PC-3 (cell line): ENCODE results near the gene TEP1. TPM values are rescaled to one million over a fixed set of nuclear protein-coding genes. Genes with fewer than 3 reads are reported as not detected.

Experiments
- ATAC-seq: fragments of 200-7000 bp; cut with Tn5 transposase; 2 replicates; pipeline ENCODE4 v1.9.1; 2020; ENCODE audit warnings: mild to moderate bottlenecking, moderate library complexity
- BruUV-seq: library from RNA; stranded (reverse); fragments of 400-500 nt; replicated peaks from 2 replicates; lab custom pipeline; 2021; lab: Mats Ljungman, UMichigan
- CTCF ChIA-PET: fragments of 300-600 bp; sonication (Branson Sonifier 250); formaldehyde crosslinking; loops from one replicate; lab custom pipeline; 2022; ENCODE audit warnings: antibody characterized with exemption; lab: Charles Lee
- POLR2A ChIA-PET: fragments of 300-600 bp; sonication (Branson Sonifier 250); formaldehyde crosslinking; loops from one replicate; lab custom pipeline; 2022; ENCODE audit warnings: antibody characterized with exemption; ENCODE audit not compliant: unreplicated experiment; lab: Charles Lee
- DNase-seq: peaks from one replicate; pipeline ENCODE4 v3.0.0-alpha.2; 2015
- H2AFZ ChIP-seq: fragments of 300-600 bp; sonication (generic); 2 replicates; pipeline ENCODE4 v1.6.0; 2016; ENCODE audit warnings: antibody characterized with exemption, low read length
- H3F3A ChIP-seq: fragments of 300-600 bp; sonication (generic); one replicate; pipeline ENCODE4 v1.6.0; 2017; ENCODE audit warnings: antibody characterized with exemption, low read length, control low read depth, mild to moderate bottlenecking; ENCODE audit not compliant: unreplicated experiment
- H3K27ac ChIP-seq: fragments of 300-600 bp; sonication (generic); 2 replicates; pipeline ENCODE4 v1.5.1; 2016; ENCODE audit warnings: mild to moderate bottlenecking, low read length
- H3K27me3 ChIP-seq: fragments of 300-600 bp; sonication (generic); 2 replicates; pipeline ENCODE4 v1.6.1; 2016; ENCODE audit warnings: low read length, mixed read lengths
- H3K36me3 ChIP-seq: fragments of 300-600 bp; sonication (generic); 2 replicates; pipeline ENCODE4 v1.6.1; 2016; ENCODE audit warnings: low read depth, mixed run types, low read length, mixed read lengths
- H3K4me1 ChIP-seq: fragments of 300-600 bp; sonication (generic); 2 replicates; pipeline ENCODE4 v1.5.1; 2016; ENCODE audit warnings: low read length; ENCODE audit not compliant: insufficient read depth
- H3K4me2 ChIP-seq: fragments of 300-600 bp; sonication (generic); 2 replicates; pipeline ENCODE4 v1.6.0; 2016; ENCODE audit warnings: low read length
- H3K4me3 ChIP-seq: fragments of 300-600 bp; sonication (generic); 2 replicates; pipeline ENCODE4 v1.5.1; 2016; ENCODE audit warnings: mild to moderate bottlenecking, low read length, mixed read lengths
- H3K79me2 ChIP-seq: fragments of 300-600 bp; sonication (generic); 2 replicates; pipeline ENCODE4 v1.6.1; 2017; ENCODE audit warnings: low read length, mixed read lengths
- H3K9ac ChIP-seq: fragments of 300-600 bp; sonication (generic); 2 replicates; pipeline ENCODE4 v1.6.0; 2016; ENCODE audit warnings: mild to moderate bottlenecking, low read length
- H3K9me2 ChIP-seq: fragments of 300-600 bp; sonication (generic); replicated peaks from 2 replicates; pipeline ENCODE4 v1.6.1; 2016; ENCODE audit warnings: mixed run types, low read length, mixed read lengths
- H3K9me3 ChIP-seq: fragments of 300-600 bp; sonication (generic); 2 replicates; pipeline ENCODE4 v1.6.1; 2016; ENCODE audit warnings: low read length, mixed read lengths
- H4K20me1 ChIP-seq: fragments of 300-600 bp; sonication (generic); 2 replicates; pipeline ENCODE4 v1.6.1; 2016; ENCODE audit warnings: low read length, mixed read lengths
- EZH2 ChIP-seq: fragments of 300-600 bp; sonication (generic); IDR thresholded peaks from one replicate; pipeline ENCODE4 v1.6.1; 2017; ENCODE audit warnings: antibody characterized with exemption, mild to moderate bottlenecking, low read length; ENCODE audit not compliant: unreplicated experiment
- EZH2phosphoT487 ChIP-seq: fragments of 300-600 bp; sonication (generic); IDR thresholded peaks from 2 replicates; pipeline ENCODE4 v1.6.1; 2018; ENCODE audit warnings: mild to moderate bottlenecking, antibody characterized with exemption, low read length, borderline replicate concordance
- intact Hi-C: fragments of 100-400 bp; cut with micrococcal nuclease; formaldehyde crosslinking; loops from 2 replicates; pipeline ENCODE4 v1.9.0; 2023
- total RNA-seq: library from RNA; depleted of rRNA; stranded (reverse); fragments of >200 nt; gene quantifications from 2 replicates; pipeline ENCODE4 v1.2.3, GENCODE V29; 2014
- TF ChIP-seq, protein P1 (sequence below): fragments of 300-600 bp; sonication (generic); conservative IDR thresholded peaks from 2 replicates; pipeline ENCODE4 v1.5.1; 2017; ENCODE audit warnings: antibody characterized with exemption, low read depth, mild to moderate bottlenecking, low read length

The TEP1 gene
- total RNA-seq, 1 experiment from 2014 or later, result 8.9 TPM

DNA sequence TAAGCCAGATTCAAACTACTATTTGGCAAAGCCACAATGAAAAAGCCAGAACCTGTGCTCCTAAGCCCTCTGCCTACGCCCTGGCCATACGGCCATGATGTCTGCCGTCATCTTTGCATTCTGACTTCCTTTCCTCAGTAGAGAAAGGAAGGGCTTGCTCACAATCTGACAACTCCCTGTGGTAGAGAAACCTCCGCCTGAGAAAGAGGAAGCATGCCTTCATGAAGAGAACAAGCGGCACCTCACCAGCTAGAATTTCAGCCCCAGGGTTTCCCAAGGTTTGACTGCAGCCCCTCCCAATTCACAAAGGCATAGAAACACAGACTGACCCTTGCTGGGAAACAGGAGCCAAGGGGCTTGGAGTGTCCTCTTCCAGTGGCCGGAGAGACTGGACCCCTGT lies 25.7 kb downstream of the TEP1 start:
- Histone ChIP-seq H3K36me3 (peaks cover 19% of the 10 kb centered on the region), H3F3A (no peaks in the 10 kb centered on the region), H3K4me3 (no peak overlapping the region), H3K27ac (no peak overlapping the region), H3K9ac (no peak overlapping the region), H4K20me1 (no peaks in the 10 kb centered on the region), H3K4me2 (no peak overlapping the region), H3K27me3 (no peaks in the 10 kb centered on the region), H3K79me2 (no peaks in the 10 kb centered on the region), H2AFZ (no peak overlapping the region), H3K9me2 (no peaks in the 10 kb centered on the region), H3K9me3 (no peaks in the 10 kb centered on the region), H3K4me1 (no peaks in the 10 kb centered on the region)
- ATAC-seq (no peak), DNase-seq (no peak)
- intact Hi-C loops, result no loop called here
- TF ChIP-seq EZH2phosphoT487 (no peak), EZH2 (no peak)
- TF ChIP-seq, protein P1, sequence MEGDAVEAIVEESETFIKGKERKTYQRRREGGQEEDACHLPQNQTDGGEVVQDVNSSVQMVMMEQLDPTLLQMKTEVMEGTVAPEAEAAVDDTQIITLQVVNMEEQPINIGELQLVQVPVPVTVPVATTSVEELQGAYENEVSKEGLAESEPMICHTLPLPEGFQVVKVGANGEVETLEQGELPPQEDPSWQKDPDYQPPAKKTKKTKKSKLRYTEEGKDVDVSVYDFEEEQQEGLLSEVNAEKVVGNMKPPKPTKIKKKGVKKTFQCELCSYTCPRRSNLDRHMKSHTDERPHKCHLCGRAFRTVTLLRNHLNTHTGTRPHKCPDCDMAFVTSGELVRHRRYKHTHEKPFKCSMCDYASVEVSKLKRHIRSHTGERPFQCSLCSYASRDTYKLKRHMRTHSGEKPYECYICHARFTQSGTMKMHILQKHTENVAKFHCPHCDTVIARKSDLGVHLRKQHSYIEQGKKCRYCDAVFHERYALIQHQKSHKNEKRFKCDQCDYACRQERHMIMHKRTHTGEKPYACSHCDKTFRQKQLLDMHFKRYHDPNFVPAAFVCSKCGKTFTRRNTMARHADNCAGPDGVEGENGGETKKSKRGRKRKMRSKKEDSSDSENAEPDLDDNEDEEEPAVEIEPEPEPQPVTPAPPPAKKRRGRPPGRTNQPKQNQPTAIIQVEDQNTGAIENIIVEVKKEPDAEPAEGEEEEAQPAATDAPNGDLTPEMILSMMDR, result no peak
- POLR2A ChIA-PET, result no interaction called here
- BruUV-seq, result no TSS peak
- CTCF ChIA-PET, result no interaction called here

DNA sequence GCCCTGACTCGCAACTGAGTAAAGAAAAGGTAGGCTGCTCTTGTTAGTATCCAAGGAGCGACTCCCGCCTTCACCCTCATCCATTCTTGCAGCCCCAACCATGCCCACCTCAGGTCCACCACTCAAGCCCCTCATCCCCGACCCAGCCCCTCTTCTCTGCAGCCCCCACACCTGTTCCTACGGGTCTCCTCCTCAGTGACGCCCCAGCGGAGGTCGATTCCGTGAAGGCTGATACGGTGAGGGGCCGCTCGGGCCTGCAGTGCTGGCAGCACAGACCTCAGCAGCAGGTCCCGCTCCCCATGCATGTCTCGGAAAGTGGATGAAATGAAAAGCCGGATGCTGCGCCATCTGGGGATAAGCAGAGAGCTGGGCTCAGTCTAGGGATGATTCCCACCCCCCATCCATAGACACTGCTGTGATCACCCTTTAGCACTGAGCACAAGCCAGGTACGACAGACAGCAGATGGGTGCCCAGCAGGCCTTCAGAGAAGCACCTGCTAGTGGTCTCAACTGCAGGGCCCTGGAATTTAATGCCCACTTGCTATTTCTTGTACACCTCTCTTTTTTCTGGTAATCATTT lies 26.9 kb downstream of the TEP1 start:
- Histone ChIP-seq H3K27ac (no peak overlapping the region), H3K36me3 (peaks cover 14% of the 10 kb centered on the region), H3K79me2 (no peaks in the 10 kb centered on the region), H3K9me2 (no peaks in the 10 kb centered on the region), H4K20me1 (no peaks in the 10 kb centered on the region), H3F3A (no peaks in the 10 kb centered on the region), H3K27me3 (no peaks in the 10 kb centered on the region), H3K4me3 (no peak overlapping the region), H2AFZ (no peak overlapping the region), H3K4me1 (no peaks in the 10 kb centered on the region), H3K9ac (no peak overlapping the region), H3K9me3 (no peaks in the 10 kb centered on the region), H3K4me2 (no peak overlapping the region)
- ChIA-PET POLR2A (no interaction called here), CTCF (no interaction called here)
- TF ChIP-seq EZH2phosphoT487 (no peak), EZH2 (no peak)
- TF ChIP-seq, protein P1, result no peak
- no TSS peak for BruUV-seq
- DNase-seq, result no peak
- intact Hi-C loops, result no loop called here
- ATAC-seq, result no peak

DNA sequence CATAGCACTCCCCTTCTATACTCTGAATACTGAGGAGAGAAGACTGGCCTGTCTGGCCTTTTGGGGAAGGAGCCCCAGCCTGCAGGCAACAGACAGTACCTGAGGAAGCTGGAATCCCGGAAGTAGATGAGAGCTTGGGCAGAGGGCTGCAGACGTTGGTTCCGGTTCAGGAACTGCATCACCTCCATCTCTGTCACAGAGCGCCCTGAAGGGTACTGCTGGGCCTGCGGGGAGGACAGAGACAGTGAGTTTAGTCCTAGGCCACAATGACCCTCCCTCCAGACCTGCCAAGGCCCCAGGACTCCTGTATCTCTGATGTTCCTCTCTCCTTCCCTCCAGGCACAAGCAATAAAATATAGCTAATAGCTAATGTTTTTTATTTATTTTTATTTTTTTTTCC lies 28.4 kb downstream of the TEP1 start:
- no peak overlapping the region for H3K4me2 ChIP-seq
- intact Hi-C loops, result no loop called here
- BruUV-seq, result no TSS peak
- H3K9ac ChIP-seq, result no peak overlapping the region
- peaks cover 7% of the 10 kb centered on the region for H3K36me3 ChIP-seq
- ChIA-PET POLR2A (no interaction called here), CTCF (no interaction called here)
- no peaks in the 10 kb centered on the region for H3K9me2 ChIP-seq
- no peak overlapping the region for H3K4me3 ChIP-seq
- no peaks in the 10 kb centered on the region for H3F3A ChIP-seq
- no peaks in the 10 kb centered on the region for H3K27me3 ChIP-seq
- H3K27ac ChIP-seq, result no peak overlapping the region
- no peaks in the 10 kb centered on the region for H3K79me2 ChIP-seq
- H4K20me1 ChIP-seq, result no peaks in the 10 kb centered on the region
- ATAC-seq (no peak), DNase-seq (no peak)
- H2AFZ ChIP-seq, result no peak overlapping the region
- H3K9me3 ChIP-seq, result no peaks in the 10 kb centered on the region
- H3K4me1 ChIP-seq, result no peaks in the 10 kb centered on the region
- TF ChIP-seq EZH2 (no peak), EZH2phosphoT487 (no peak)
- TF ChIP-seq, protein P1, result no peak
